Neural cell (in vitro differentiated cells): Measurements from ENCODE around the gene RAD51B. TPM values are rescaled to one million over a fixed set of nuclear protein-coding genes. Genes with fewer than 3 reads are reported as not detected.

ENCODE experiments used
- H2AFZ ChIP-seq: fragments of 200-600, 300-800 bp; sonication (generic), shearing (Covaris generic); 2 replicates; pipeline ENCODE4 v1.6.0; 2014; ENCODE audit warnings: low read depth, mild to moderate bottlenecking, antibody characterized with exemption, low read length, moderate library complexity
- H3F3A ChIP-seq: fragments of 200-600 bp; shearing (Covaris generic); 2 replicates; pipeline ENCODE4 v1.6.1; 2016; ENCODE audit warnings: mild to moderate bottlenecking, moderate library complexity, mixed read lengths, antibody characterized with exemption, low read length; ENCODE audit not compliant: insufficient read depth, poor library complexity, severe bottlenecking
- H3K27ac ChIP-seq: fragments of 200-600, 300-800 bp; sonication (generic), shearing (Covaris generic); 2 replicates; pipeline ENCODE4 v1.5.1; 2014; ENCODE audit warnings: mild to moderate bottlenecking, low read length, moderate library complexity
- H3K27me3 ChIP-seq: fragments of 300-800, 200-600 bp; sonication (generic), shearing (Covaris generic); 2 replicates; pipeline ENCODE4 v1.6.0; 2014; ENCODE audit warnings: mild to moderate bottlenecking, low read depth, low read length, moderate library complexity; ENCODE audit not compliant: insufficient read depth
- H3K36me3 ChIP-seq: fragments of 300-800, 200-600 bp; sonication (generic), shearing (Covaris generic); 2 replicates; pipeline ENCODE4 v1.5.1; 2014; ENCODE audit warnings: mild to moderate bottlenecking, antibody characterized with exemption, low read length, moderate library complexity; ENCODE audit not compliant: insufficient read depth
- H3K4me2 ChIP-seq: fragments of 300-800, 200-600 bp; sonication (generic), shearing (Covaris generic); 2 replicates; pipeline ENCODE4 v1.6.0; 2014; ENCODE audit warnings: mild to moderate bottlenecking, low read length
- H3K4me3 ChIP-seq: fragments of 300-800, 200-600 bp; sonication (generic), shearing (Covaris generic); 2 replicates; pipeline ENCODE4 v1.5.1; 2014; ENCODE audit warnings: mild to moderate bottlenecking, low read length, moderate library complexity
- H3K79me2 ChIP-seq: fragments of 200-600 bp; shearing (Covaris generic); replicated peaks from 2 replicates; pipeline ENCODE4 v1.6.0; 2014; ENCODE audit warnings: mild to moderate bottlenecking, low read length, moderate library complexity; ENCODE audit not compliant: insufficient read depth
- H3K9ac ChIP-seq: fragments of 300-800, 200-600 bp; sonication (generic), shearing (Covaris generic); 2 replicates; pipeline ENCODE4 v1.6.1; 2016; ENCODE audit warnings: mild to moderate bottlenecking, low read length, mixed read lengths
- H3K9me2 ChIP-seq: fragments of 200-600 bp; shearing (Covaris generic); 2 replicates; pipeline ENCODE4 v1.6.1; 2016; ENCODE audit warnings: mild to moderate bottlenecking, low read length, mixed read lengths; ENCODE audit not compliant: insufficient read depth
- H3K9me3 ChIP-seq: fragments of 200-600, 300-800 bp; sonication (generic), shearing (Covaris generic); 2 replicates; pipeline ENCODE4 v1.6.1; 2016; ENCODE audit warnings: mild to moderate bottlenecking, mixed run types, low read length, moderate library complexity, mixed read lengths
- H4K20me1 ChIP-seq: fragments of 200-600 bp; shearing (Covaris generic); 2 replicates; pipeline ENCODE4 v1.6.1; 2016; ENCODE audit warnings: mild to moderate bottlenecking, mixed run types; ENCODE audit not compliant: insufficient read depth
- CTCF ChIP-seq: fragments of 450-650 bp; IDR thresholded peaks from 2 replicates; pipeline ENCODE4 v1.5.1; 2014; ENCODE audit warnings: antibody characterized with exemption, mild to moderate bottlenecking, moderate library complexity; ENCODE audit not compliant: poor library complexity, severe bottlenecking
- EP300 ChIP-seq: fragments of 450-650 bp; conservative IDR thresholded peaks from 2 replicates; pipeline ENCODE4 v1.6.1; 2014; ENCODE audit warnings: antibody characterized with exemption, mild to moderate bottlenecking, moderate library complexity; ENCODE audit not compliant: poor library complexity, severe bottlenecking
- EZH2 ChIP-seq: fragments of 200-600, 300-800 bp; shearing (Covaris generic), sonication (generic); IDR thresholded peaks from 2 replicates; pipeline ENCODE4 v1.6.1; 2014; ENCODE audit warnings: antibody characterized with exemption, low read length, borderline replicate concordance, mild to moderate bottlenecking; ENCODE audit not compliant: insufficient read depth, poor library complexity, severe bottlenecking
- MXI1 ChIP-seq: fragments of 450-650 bp; conservative IDR thresholded peaks from 2 replicates; pipeline ENCODE4 v1.6.1; 2014; ENCODE audit warnings: antibody characterized with exemption, mild to moderate bottlenecking; ENCODE audit not compliant: poor library complexity, severe bottlenecking
- POLR2AphosphoS5 ChIP-seq: IDR thresholded peaks from 2 replicates; pipeline ENCODE4 v1.6.1; 2012
- RAD21 ChIP-seq: fragments of 450-650 bp; conservative IDR thresholded peaks from 2 replicates; pipeline ENCODE4 v1.6.1; 2014; ENCODE audit warnings: antibody characterized with exemption, mild to moderate bottlenecking, moderate library complexity
- SMC3 ChIP-seq: fragments of 450-650 bp; conservative IDR thresholded peaks from 2 replicates; pipeline ENCODE4 v1.6.1; 2014; ENCODE audit warnings: antibody characterized with exemption, mild to moderate bottlenecking, moderate library complexity; ENCODE audit not compliant: poor library complexity
- TAF1 ChIP-seq: IDR thresholded peaks from 2 replicates; pipeline ENCODE4 v1.6.1; 2012; ENCODE audit warnings: low read depth
- polyA plus RNA-seq: library from polyadenylated mRNA; depleted of rRNA; stranded (reverse); fragments of >200 nt; gene quantifications from 2 replicates; pipeline ENCODE4 v1.2.3, GENCODE V29; 2014

RAD51B gene
- polyA plus RNA-seq, 1 donor from 2014 or later: 3.1 TPM

GRCh38 chr14:68079941-68080697 is 260.5 kb downstream of the RAD51B start:
- no peak overlapping the region for H3K9ac ChIP-seq
- no peak overlapping the region for H2AFZ ChIP-seq
- H3K36me3 ChIP-seq: no peaks in the 10 kb centered on the region
- no peak overlapping the region for H3K27ac ChIP-seq
- no peak overlapping the region for H3K4me3 ChIP-seq
- H3K27me3 ChIP-seq: no peaks in the 10 kb centered on the region
- no peaks in the 10 kb centered on the region for H3K9me2 ChIP-seq
- H3F3A ChIP-seq: no peaks in the 10 kb centered on the region
- no peaks in the 10 kb centered on the region for H4K20me1 ChIP-seq
- no peaks in the 10 kb centered on the region for H3K79me2 ChIP-seq
- TF ChIP-seq EP300 (no peak), TAF1 (no peak), MXI1 (no peak), SMC3 (no peak)
- H3K9me3 ChIP-seq: no peaks in the 10 kb centered on the region
- H3K4me2 ChIP-seq: no peak overlapping the region

- Histone ChIP-seq H3K27me3 (no peaks in the 10 kb centered on the region), H4K20me1 (no peaks in the 10 kb centered on the region), H2AFZ (no peak overlapping the region), H3K4me2 (no peak overlapping the region), H3K9me2 (no peaks in the 10 kb centered on the region), H3K4me3 (no peak overlapping the region), H3K79me2 (no peaks in the 10 kb centered on the region), H3K9ac (no peak overlapping the region), H3F3A (no peaks in the 10 kb centered on the region), H3K27ac (no peak overlapping the region), H3K9me3 (no peaks in the 10 kb centered on the region), H3K36me3 (no peaks in the 10 kb centered on the region)
- TF ChIP-seq EZH2 (no peak), RAD21 (no peak), CTCF (no peak), MXI1 (no peak), TAF1 (no peak), POLR2AphosphoS5 (no peak), SMC3 (no peak), EP300 (no peak)
Measured at GRCh38 chr14:68081489-68081888, 261.9 kb downstream of the RAD51B start.

GRCh38 chr14:68082698-68083291 is 263.2 kb downstream of the RAD51B start:
- H3K9ac ChIP-seq: no peak overlapping the region
- H3K36me3 ChIP-seq: no peaks in the 10 kb centered on the region
- no peak for TF ChIP-seq CTCF
- no peak for TF ChIP-seq EP300
- no peak for TF ChIP-seq RAD21
- TF ChIP-seq EZH2: no peak
- no peak for TF ChIP-seq MXI1
- no peaks in the 10 kb centered on the region for H3F3A ChIP-seq
- H3K4me2 ChIP-seq: no peak overlapping the region
- no peaks in the 10 kb centered on the region for H3K27me3 ChIP-seq
- no peaks in the 10 kb centered on the region for H3K79me2 ChIP-seq
- no peak overlapping the region for H2AFZ ChIP-seq
- H3K27ac ChIP-seq: no peak overlapping the region
- H3K4me3 ChIP-seq: no peak overlapping the region
- no peaks in the 10 kb centered on the region for H3K9me3 ChIP-seq
- no peaks in the 10 kb centered on the region for H3K9me2 ChIP-seq
- no peaks in the 10 kb centered on the region for H4K20me1 ChIP-seq
